ENCODE data around the gene PECR. TPM values are rescaled to one million over a fixed set of nuclear protein-coding genes. Genes with fewer than 3 reads are reported as not detected.

Gene PECR
- total and polyA plus RNA-seq, 2 of the 13 experiments (the other 11 are each of a cell fraction or from before 2014, with no cell fraction given), result 151 to 153 TPM

DNA sequence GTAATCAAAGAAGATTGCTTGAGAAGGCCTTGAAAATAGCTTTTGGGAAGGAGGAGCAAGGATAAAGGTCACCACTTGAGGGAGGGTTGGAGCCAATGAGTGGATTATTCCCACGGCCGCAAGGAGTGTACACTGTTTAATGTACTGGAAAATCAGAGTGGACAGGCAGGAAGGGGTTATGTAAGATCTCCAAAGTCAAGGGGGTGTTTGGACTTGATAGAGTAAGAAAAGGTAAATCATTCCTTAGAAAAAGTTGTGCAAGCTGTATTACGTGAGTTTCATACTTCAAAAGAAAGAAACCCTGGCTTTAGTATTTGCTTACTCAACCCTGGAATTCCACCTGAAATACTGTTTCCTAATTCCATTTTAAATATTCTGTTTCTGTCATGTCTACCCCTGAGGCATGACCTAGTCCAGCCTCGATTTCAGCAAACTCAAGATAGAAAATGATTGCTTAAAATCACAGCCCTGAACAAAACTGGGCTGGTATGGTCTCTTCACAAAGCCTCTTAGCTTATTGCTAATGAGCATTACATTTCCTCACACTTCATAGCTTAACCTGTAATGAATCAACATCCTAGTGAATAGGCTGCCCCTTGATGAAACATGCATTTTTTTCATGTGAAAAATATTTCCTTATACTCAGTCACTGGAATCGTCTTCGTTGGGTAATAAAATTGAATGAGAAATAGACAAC, 69.3 kb downstream of the PECR start (continued):
- no peak; the same call in 1 of the 2 replicates for TF ChIP-seq MTA1 (CRISPR knock-in tag; IDR thresholded peaks at IDR 0.05; ENCODE audit: borderline replicate concordance)
- peak; percentile 85 for TF ChIP-seq BCL6 (CRISPR knock-in tag; IDR thresholded peaks at IDR 0.05)
- TF ChIP-seq ZNF878 (CRISPR knock-in tag; IDR thresholded peaks at IDR 0.05), result no peak; the same call in 1 of the 2 replicates
- TF ChIP-seq ARNTL (CRISPR knock-in tag; IDR thresholded peaks at IDR 0.05), result no peak
- peak; percentile 78 for TF ChIP-seq HNF1A (IDR thresholded peaks at IDR 0.05; ENCODE audit: low read depth)
- TF ChIP-seq HNF1A (CRISPR knock-in tag; IDR thresholded peaks at IDR 0.05; ENCODE audit: borderline replicate concordance), result 0 out of 2 replicates have a peak, but pooled peaks have one; percentile 24
- no peak for TF ChIP-seq IRF1 (CRISPR knock-in tag; IDR thresholded peaks at IDR 0.05; ENCODE audit: low read depth)
- TF ChIP-seq NFIC (IDR thresholded peaks at IDR 0.05; ENCODE audit: low read length), result peak; percentile 54; the same call in 1 of the 2 replicates
- no peak for TF ChIP-seq SYNCRIP (IDR thresholded peaks at IDR 0.05; ENCODE audit: insufficient read depth, low read depth, low read length)
- TF ChIP-seq TARDBP (CRISPR knock-in tag; IDR thresholded peaks at IDR 0.05), result no peak
- TF ChIP-seq MAF1 (CRISPR knock-in tag; IDR thresholded peaks at IDR 0.05; ENCODE audit: borderline replicate concordance), result no peak
- TF ChIP-seq, protein P1, sequence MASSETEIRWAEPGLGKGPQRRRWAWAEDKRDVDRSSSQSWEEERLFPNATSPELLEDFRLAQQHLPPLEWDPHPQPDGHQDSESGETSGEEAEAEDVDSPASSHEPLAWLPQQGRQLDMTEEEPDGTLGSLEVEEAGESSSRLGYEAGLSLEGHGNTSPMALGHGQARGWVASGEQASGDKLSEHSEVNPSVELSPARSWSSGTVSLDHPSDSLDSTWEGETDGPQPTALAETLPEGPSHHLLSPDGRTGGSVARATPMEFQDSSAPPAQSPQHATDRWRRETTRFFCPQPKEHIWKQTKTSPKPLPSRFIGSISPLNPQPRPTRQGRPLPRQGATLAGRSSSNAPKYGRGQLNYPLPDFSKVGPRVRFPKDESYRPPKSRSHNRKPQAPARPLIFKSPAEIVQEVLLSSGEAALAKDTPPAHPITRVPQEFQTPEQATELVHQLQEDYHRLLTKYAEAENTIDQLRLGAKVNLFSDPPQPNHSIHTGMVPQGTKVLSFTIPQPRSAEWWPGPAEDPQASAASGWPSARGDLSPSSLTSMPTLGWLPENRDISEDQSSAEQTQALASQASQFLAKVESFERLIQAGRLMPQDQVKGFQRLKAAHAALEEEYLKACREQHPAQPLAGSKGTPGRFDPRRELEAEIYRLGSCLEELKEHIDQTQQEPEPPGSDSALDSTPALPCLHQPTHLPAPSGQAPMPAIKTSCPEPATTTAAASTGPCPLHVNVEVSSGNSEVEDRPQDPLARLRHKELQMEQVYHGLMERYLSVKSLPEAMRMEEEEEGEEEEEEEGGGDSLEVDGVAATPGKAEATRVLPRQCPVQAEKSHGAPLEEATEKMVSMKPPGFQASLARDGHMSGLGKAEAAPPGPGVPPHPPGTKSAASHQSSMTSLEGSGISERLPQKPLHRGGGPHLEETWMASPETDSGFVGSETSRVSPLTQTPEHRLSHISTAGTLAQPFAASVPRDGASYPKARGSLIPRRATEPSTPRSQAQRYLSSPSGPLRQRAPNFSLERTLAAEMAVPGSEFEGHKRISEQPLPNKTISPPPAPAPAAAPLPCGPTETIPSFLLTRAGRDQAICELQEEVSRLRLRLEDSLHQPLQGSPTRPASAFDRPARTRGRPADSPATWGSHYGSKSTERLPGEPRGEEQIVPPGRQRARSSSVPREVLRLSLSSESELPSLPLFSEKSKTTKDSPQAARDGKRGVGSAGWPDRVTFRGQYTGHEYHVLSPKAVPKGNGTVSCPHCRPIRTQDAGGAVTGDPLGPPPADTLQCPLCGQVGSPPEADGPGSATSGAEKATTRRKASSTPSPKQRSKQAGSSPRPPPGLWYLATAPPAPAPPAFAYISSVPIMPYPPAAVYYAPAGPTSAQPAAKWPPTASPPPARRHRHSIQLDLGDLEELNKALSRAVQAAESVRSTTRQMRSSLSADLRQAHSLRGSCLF (CRISPR knock-in tag; IDR thresholded peaks at IDR 0.05; ENCODE audit: borderline replicate concordance), result no peak
- no peak for TF ChIP-seq ZNF703 (CRISPR knock-in tag; IDR thresholded peaks at IDR 0.05; ENCODE audit: borderline replicate concordance)
- TF ChIP-seq RXRA (CRISPR knock-in tag; IDR thresholded peaks at IDR 0.05), result no peak
- TF ChIP-seq CREB1 (IDR thresholded peaks at IDR 0.05), result no peak
- TF ChIP-seq CREB1 (CRISPR knock-in tag; IDR thresholded peaks at IDR 0.05), result peak; percentile 61
- peak; percentile 59 for TF ChIP-seq RARA (CRISPR knock-in tag; IDR thresholded peaks at IDR 0.05)
- no peak; the same call in 1 of the 2 replicates for TF ChIP-seq PHF20 (CRISPR knock-in tag; IDR thresholded peaks at IDR 0.05)
